HG02642 (cell line): Measurements from ENCODE around the gene ANKRD17.
"Not testable (repeated sequence)": the region's sequence is repeated elsewhere in the genome, so short reads cannot be mapped to it uniquely, and the experiment has no call there.

Experiments
- ATAC-seq: cut with Tn5 transposase; IDR thresholded peaks from one replicate; pipeline ENCODE4 v1.9.1; 2021; ENCODE audit warnings: mild to moderate bottlenecking; ENCODE audit not compliant: unreplicated experiment, poor library complexity

Gene ANKRD17

GRCh38 chr4:73258686-73259570 lies at the start of gene ANKRD17:
Gene ANKRD17 (minus strand): TSS chr4:73258798. CDS start chr4:73258668, 130 bp downstream.
- peak; percentile 83 for ATAC-seq

- ATAC-seq: no peak
Measured at GRCh38 chr4:73308286-73308685, 49.7 kb upstream of the ANKRD17 start.

- no peak for ATAC-seq
Measured at GRCh38 chr4:73303711-73304110, 45.1 kb upstream of the ANKRD17 start.

GRCh38 chr4:73299548-73300280 lies 41.1 kb upstream of the ANKRD17 start:
- ATAC-seq: no peak

- ATAC-seq: not testable (repeated sequence)
Measured at GRCh38 chr4:73292661-73293060, 34.1 kb upstream of the ANKRD17 start.

GRCh38 chr4:73281982-73282381 lies 23.4 kb upstream of the ANKRD17 start:
- no peak for ATAC-seq

- ATAC-seq: no peak
Measured at GRCh38 chr4:73281396-73281795, 22.8 kb upstream of the ANKRD17 start.

GRCh38 chr4:73277201-73277600 lies 18.6 kb upstream of the ANKRD17 start:
- ATAC-seq: no peak

GRCh38 chr4:73275318-73275654 lies 16.7 kb upstream of the ANKRD17 start:
- ATAC-seq: no peak

- ATAC-seq: no peak
Measured at GRCh38 chr4:73272816-73273215, 14.2 kb upstream of the ANKRD17 start.

- no peak for ATAC-seq
Measured at GRCh38 chr4:73267050-73267449, 8.5 kb upstream of the ANKRD17 start.

- peak; percentile 7 for ATAC-seq
Measured at GRCh38 chr4:73259571-73260090, 1.0 kb upstream of the ANKRD17 start.

- ATAC-seq: peak; percentile 46
Measured at GRCh38 chr4:73258436-73258685, 237 bp downstream of the ANKRD17 start.

GRCh38 chr4:73257651-73258435 lies 755 bp downstream of the ANKRD17 start:
- peak; percentile 17 for ATAC-seq

GRCh38 chr4:73257234-73257633 lies 1.4 kb downstream of the ANKRD17 start:
- ATAC-seq: no peak

GRCh38 chr4:73255847-73256246 lies 2.8 kb downstream of the ANKRD17 start:
- ATAC-seq: not testable (repeated sequence)

GRCh38 chr4:73252001-73252400 lies 6.6 kb downstream of the ANKRD17 start:
- ATAC-seq: no peak

- ATAC-seq: no peak
Measured at GRCh38 chr4:73251384-73251783, 7.2 kb downstream of the ANKRD17 start.

GRCh38 chr4:73250642-73251041 lies 8.0 kb downstream of the ANKRD17 start:
- ATAC-seq: no peak

GRCh38 chr4:73248821-73249220 lies 9.8 kb downstream of the ANKRD17 start:
- no peak for ATAC-seq

- no peak for ATAC-seq
Measured at GRCh38 chr4:73248416-73248815, 10.2 kb downstream of the ANKRD17 start.
